Activated T-cell treated with anti-CD3 and anti-CD28 coated beads, Interleukin-2, amount 50 U/mL, for 4 hours (primary cell): Measurements from ENCODE around the gene PGM2L1. TPM values are rescaled to one million over a fixed set of nuclear protein-coding genes. Genes with fewer than 3 reads are reported as not detected.

Experiments used
- ATAC-seq, 2 donors: fragments of 200-7000 bp; cut with Tn5 transposase; one replicate each; pipeline ENCODE4 v1.10.0; 2021
- DNase-seq: peaks from one replicate; pipeline ENCODE4 v3.0.0-alpha.2; 2020
- H3K27me3 Mint-ChIP-seq: one replicate; pipeline ENCODE4 v1.8.0; 2021; ENCODE audit warnings: low read depth, mixed read lengths
- H3K36me3 Mint-ChIP-seq: one replicate; pipeline ENCODE4 v1.8.0; 2022; ENCODE audit warnings: mixed read lengths; ENCODE audit not compliant: insufficient read depth
- H3K4me1 Mint-ChIP-seq: one replicate; pipeline ENCODE4 v1.8.0; 2021; ENCODE audit warnings: low read depth, mixed read lengths
- H3K4me3 Mint-ChIP-seq: one replicate; pipeline ENCODE4 v1.8.0; 2021; ENCODE audit warnings: mild to moderate bottlenecking, moderate library complexity, mixed read lengths
- H3K9me3 Mint-ChIP-seq: one replicate; pipeline ENCODE4 v1.8.0; 2021; ENCODE audit warnings: mixed read lengths
- total RNA-seq, 3 donors: library from RNA; stranded (reverse); gene quantifications; one replicate each; pipeline ENCODE4 v1.2.1, GENCODE V29; 2021

The PGM2L1 gene
- total RNA-seq, 3 donors from 2014 or later = 8.3 to 9.4 (median 8.7) TPM

- H3K27me3 Mint-ChIP-seq = peaks cover 20% of the 10 kb centered on the region
- DNase-seq (no peak), ATAC-seq (no peak)
- H3K4me1 Mint-ChIP-seq = peaks cover under 1% of the 10 kb centered on the region
- H3K36me3 Mint-ChIP-seq = no peaks in the 10 kb centered on the region
- H3K4me3 Mint-ChIP-seq = no peak overlapping the region
- peaks cover 21% of the 10 kb centered on the region for H3K9me3 Mint-ChIP-seq
These were observed 81.3 kb downstream of the PGM2L1 start for GRCh38 chr11:74316772-74317505.

- peaks cover 37% of the 10 kb centered on the region for H3K27me3 Mint-ChIP-seq
- H3K9me3 Mint-ChIP-seq = peaks cover 12% of the 10 kb centered on the region
- DNase-seq = no peak
- peaks cover 11% of the 10 kb centered on the region for H3K4me1 Mint-ChIP-seq
- H3K36me3 Mint-ChIP-seq = no peaks in the 10 kb centered on the region
- no peak overlapping the region for H3K4me3 Mint-ChIP-seq
- no peak for ATAC-seq
These were observed 85.9 kb downstream of the PGM2L1 start for GRCh38 chr11:74312326-74312725.

GRCh38 chr11:74311352-74311926 is 86.8 kb downstream of the PGM2L1 start, which contains the start of gene P4HA3:
Gene P4HA3 (minus strand): TSS chr11:74311640. CDS start chr11:74311611, 29 bp downstream.
- H3K4me3 Mint-ChIP-seq = peak within 1 kb of the TSS; percentile 59
- H3K4me1 Mint-ChIP-seq = peaks cover 11% of the 10 kb centered on the region
- ATAC-seq (peak; percentile 94 to 97), DNase-seq (peak; percentile 37)
- H3K27me3 Mint-ChIP-seq = peaks cover 41% of the 10 kb centered on the region
- peaks cover 4% of the 10 kb centered on the region for H3K9me3 Mint-ChIP-seq
- no peaks in the 10 kb centered on the region for H3K36me3 Mint-ChIP-seq

GRCh38 chr11:74310857-74311256 is 87.4 kb downstream of the PGM2L1 start:
- Mint-ChIP-seq H3K36me3 (no peaks in the 10 kb centered on the region), H3K4me3 (peak overlapping the region; percentile 34), H3K27me3 (peaks cover 44% of the 10 kb centered on the region), H3K4me1 (peaks cover 11% of the 10 kb centered on the region), H3K9me3 (peaks cover 3% of the 10 kb centered on the region)
- ATAC-seq (peak; percentile 3 to 21), DNase-seq (no peak)

- Mint-ChIP-seq H3K27me3 (peaks cover 52% of the 10 kb centered on the region), H3K9me3 (no peaks in the 10 kb centered on the region), H3K4me3 (no peak overlapping the region), H3K36me3 (no peaks in the 10 kb centered on the region), H3K4me1 (peaks cover 11% of the 10 kb centered on the region)
- DNase-seq (no peak), ATAC-seq (no peak)
These were observed 90.8 kb downstream of the PGM2L1 start for GRCh38 chr11:74307434-74307833.

- no peaks in the 10 kb centered on the region for H3K36me3 Mint-ChIP-seq
- peaks cover 7% of the 10 kb centered on the region for H3K4me1 Mint-ChIP-seq
- DNase-seq (no peak), ATAC-seq (no peak)
- peaks cover 46% of the 10 kb centered on the region for H3K27me3 Mint-ChIP-seq
- H3K4me3 Mint-ChIP-seq = no peak overlapping the region
- no peaks in the 10 kb centered on the region for H3K9me3 Mint-ChIP-seq
These were observed 91.6 kb downstream of the PGM2L1 start for GRCh38 chr11:74306435-74307175.

GRCh38 chr11:74299015-74299414 is 99.2 kb downstream of the PGM2L1 start:
- no peaks in the 10 kb centered on the region for H3K36me3 Mint-ChIP-seq
- H3K27me3 Mint-ChIP-seq = peaks cover 22% of the 10 kb centered on the region
- H3K4me3 Mint-ChIP-seq = no peak overlapping the region
- peaks cover 7% of the 10 kb centered on the region for H3K4me1 Mint-ChIP-seq
- H3K9me3 Mint-ChIP-seq = peaks cover 2% of the 10 kb centered on the region
- no peak for ATAC-seq
- DNase-seq = no peak

- no peak for DNase-seq
- peaks cover 26% of the 10 kb centered on the region for H3K27me3 Mint-ChIP-seq
These were observed 100.7 kb downstream of the PGM2L1 start for GRCh38 chr11:74297484-74297883.

GRCh38 chr11:74288911-74289310 is 109.3 kb downstream of the PGM2L1 start:
- Mint-ChIP-seq H3K27me3 (peaks cover 16% of the 10 kb centered on the region), H3K36me3 (no peaks in the 10 kb centered on the region), H3K4me1 (no peaks in the 10 kb centered on the region), H3K9me3 (peaks cover 1% of the 10 kb centered on the region), H3K4me3 (no peak overlapping the region)
- no peak for DNase-seq
- no peak for ATAC-seq

More at GRCh38 chr11:74297484-74297883, 100.7 kb downstream of the PGM2L1 start:
- Mint-ChIP-seq H3K4me1 (peaks cover 7% of the 10 kb centered on the region), H3K36me3 (no peaks in the 10 kb centered on the region), H3K9me3 (peaks cover 4% of the 10 kb centered on the region), H3K4me3 (no peak overlapping the region)
- no peak for ATAC-seq

- DNase-seq (no peak), ATAC-seq (peak in 1 of 2 donors; percentile 41)
- Mint-ChIP-seq H3K9me3 (no peaks in the 10 kb centered on the region), H3K4me1 (no peaks in the 10 kb centered on the region), H3K36me3 (no peaks in the 10 kb centered on the region), H3K4me3 (no peak overlapping the region), H3K27me3 (peaks cover 12% of the 10 kb centered on the region)
These were observed 110.1 kb downstream of the PGM2L1 start for GRCh38 chr11:74288161-74288560.

- Mint-ChIP-seq H3K9me3 (no peaks in the 10 kb centered on the region), H3K36me3 (no peaks in the 10 kb centered on the region), H3K4me1 (no peaks in the 10 kb centered on the region), H3K27me3 (peaks cover 1% of the 10 kb centered on the region), H3K4me3 (no peak overlapping the region)
- DNase-seq = no peak
- no peak for ATAC-seq
These were observed 113.8 kb downstream of the PGM2L1 start for GRCh38 chr11:74284466-74284865.

- no peak overlapping the region for H3K4me3 Mint-ChIP-seq
- peaks cover 1% of the 10 kb centered on the region for H3K27me3 Mint-ChIP-seq
- ATAC-seq (no peak), DNase-seq (no peak)
- no peaks in the 10 kb centered on the region for H3K4me1 Mint-ChIP-seq
- no peaks in the 10 kb centered on the region for H3K36me3 Mint-ChIP-seq
- H3K9me3 Mint-ChIP-seq = no peaks in the 10 kb centered on the region
These were observed 114.6 kb downstream of the PGM2L1 start for GRCh38 chr11:74283580-74284180.

GRCh38 chr11:74282914-74283371 is 115.3 kb downstream of the PGM2L1 start:
- no peak for ATAC-seq
- H3K4me1 Mint-ChIP-seq = no peaks in the 10 kb centered on the region
- DNase-seq = no peak
- peaks cover 1% of the 10 kb centered on the region for H3K27me3 Mint-ChIP-seq
- H3K9me3 Mint-ChIP-seq = no peaks in the 10 kb centered on the region
- H3K36me3 Mint-ChIP-seq = no peaks in the 10 kb centered on the region
- H3K4me3 Mint-ChIP-seq = no peak overlapping the region

GRCh38 chr11:74282421-74282820 is 115.8 kb downstream of the PGM2L1 start:
- H3K9me3 Mint-ChIP-seq = no peaks in the 10 kb centered on the region
- ATAC-seq (no peak), DNase-seq (no peak)
- H3K27me3 Mint-ChIP-seq = peaks cover 1% of the 10 kb centered on the region
- no peak overlapping the region for H3K4me3 Mint-ChIP-seq
- H3K4me1 Mint-ChIP-seq = no peaks in the 10 kb centered on the region
- H3K36me3 Mint-ChIP-seq = no peaks in the 10 kb centered on the region
